DND-41 (cell line): ENCODE results near the gene COPE.

Experiments
- ATAC-seq: fragments of 200-7000 bp; cut with Tn5 transposase; 3 replicates; pipeline ENCODE4 v1.9.1; 2021; ENCODE audit warnings: low read depth; ENCODE audit not compliant: insufficient read depth
- DNase-seq: peaks from one replicate; pipeline ENCODE4 v3.0.0-alpha.2; 2020
- H2AFZ ChIP-seq: 2 replicates; pipeline ENCODE4 v1.6.0; 2012; ENCODE audit warnings: low read depth, low read length
- H3K27ac ChIP-seq: 2 replicates; pipeline ENCODE4 v1.5.1; 2012; ENCODE audit warnings: low read length, inconsistent platforms
- H3K27me3 ChIP-seq: fragments of 200-600 bp; sonication (generic); 2 replicates; pipeline ENCODE4 v1.6.0; 2012; ENCODE audit warnings: low read length, mild to moderate bottlenecking, inconsistent platforms; ENCODE audit not compliant: insufficient read depth, poor library complexity
- H3K36me3 ChIP-seq: 2 replicates; pipeline ENCODE4 v1.5.1; 2012; ENCODE audit warnings: low read length, inconsistent platforms; ENCODE audit not compliant: insufficient read depth
- H3K4me1 ChIP-seq: 2 replicates; pipeline ENCODE4 v1.5.1; 2012; ENCODE audit warnings: mild to moderate bottlenecking, low read length; ENCODE audit not compliant: insufficient read depth
- H3K4me2 ChIP-seq: 2 replicates; pipeline ENCODE4 v1.6.0; 2012; ENCODE audit warnings: mild to moderate bottlenecking, moderate library complexity, low read length, inconsistent platforms; ENCODE audit not compliant: insufficient read depth
- H3K4me3 ChIP-seq, 2 experiments: fragments of 200-600 bp in 1 of 2; shearing (Covaris generic) in 1 of 2; 2 replicates each; pipeline ENCODE4 v1.5.1; 2012 to 2016; ENCODE audit warnings: inconsistent platforms in 2 of 2, low read length in 2 of 2, mild to moderate bottlenecking in 2 of 2, low read depth in 1 of 2, moderate library complexity in 1 of 2
- H3K79me2 ChIP-seq: 2 replicates; pipeline ENCODE4 v1.6.0; 2012; ENCODE audit warnings: low read length, inconsistent platforms; ENCODE audit not compliant: insufficient read depth
- H3K9ac ChIP-seq: 2 replicates; pipeline ENCODE4 v1.6.0; 2012; ENCODE audit warnings: low read depth, mild to moderate bottlenecking, inconsistent platforms, low read length, moderate library complexity
- H3K9me3 ChIP-seq: 2 replicates; pipeline ENCODE4 v1.5.1; 2012; ENCODE audit warnings: low read length, moderate library complexity, mild to moderate bottlenecking, inconsistent platforms; ENCODE audit not compliant: insufficient read depth, severe bottlenecking
- H4K20me1 ChIP-seq: 2 replicates; pipeline ENCODE4 v1.6.0; 2012; ENCODE audit warnings: low read length; ENCODE audit not compliant: insufficient read depth
- EZH2 ChIP-seq: IDR thresholded peaks from 3 replicates; pipeline ENCODE4 v1.6.1; 2012; ENCODE audit warnings: borderline replicate concordance, low read depth, mild to moderate bottlenecking, moderate library complexity, low read length, inconsistent platforms; ENCODE audit not compliant: severe bottlenecking
- TF ChIP-seq, protein P1 (sequence below): IDR thresholded peaks from 2 replicates; pipeline ENCODE4 v1.5.1; 2012; ENCODE audit warnings: borderline replicate concordance, low read length, moderate library complexity, mild to moderate bottlenecking; ENCODE audit not compliant: poor library complexity, severe bottlenecking; ENCODE audit errors: extremely low read depth

COPE gene

DNA sequence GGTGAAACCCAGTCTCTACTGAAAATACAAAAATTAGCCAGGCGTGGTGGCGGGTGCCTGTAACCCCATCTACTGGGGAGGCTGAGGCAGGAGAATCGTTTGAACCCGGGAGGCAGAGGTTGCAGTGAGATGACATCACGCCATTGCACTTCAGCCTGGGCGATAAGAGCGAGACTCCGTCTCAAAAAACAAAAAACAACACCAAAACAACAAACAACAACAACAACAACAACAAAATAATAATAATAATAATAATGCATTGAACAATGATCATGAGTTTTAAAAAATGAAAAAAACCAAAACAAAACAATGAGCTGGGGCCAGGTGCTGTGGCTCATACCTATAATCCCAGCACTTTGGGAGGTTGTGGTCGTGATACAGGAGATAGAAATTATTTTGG lies 44.9 kb upstream of the COPE start:
- no peak overlapping the region for H3K4me3 ChIP-seq
- no peaks in the 10 kb centered on the region for H3K4me1 ChIP-seq
- no peak overlapping the region for H3K4me2 ChIP-seq
- no peak overlapping the region for H3K9ac ChIP-seq
- no peaks in the 10 kb centered on the region for H3K27me3 ChIP-seq
- no peaks in the 10 kb centered on the region for H4K20me1 ChIP-seq
- no peak overlapping the region for H3K27ac ChIP-seq
- H3K79me2 ChIP-seq = no peaks in the 10 kb centered on the region
- TF ChIP-seq EZH2 = no peak
- TF ChIP-seq, protein P1, sequence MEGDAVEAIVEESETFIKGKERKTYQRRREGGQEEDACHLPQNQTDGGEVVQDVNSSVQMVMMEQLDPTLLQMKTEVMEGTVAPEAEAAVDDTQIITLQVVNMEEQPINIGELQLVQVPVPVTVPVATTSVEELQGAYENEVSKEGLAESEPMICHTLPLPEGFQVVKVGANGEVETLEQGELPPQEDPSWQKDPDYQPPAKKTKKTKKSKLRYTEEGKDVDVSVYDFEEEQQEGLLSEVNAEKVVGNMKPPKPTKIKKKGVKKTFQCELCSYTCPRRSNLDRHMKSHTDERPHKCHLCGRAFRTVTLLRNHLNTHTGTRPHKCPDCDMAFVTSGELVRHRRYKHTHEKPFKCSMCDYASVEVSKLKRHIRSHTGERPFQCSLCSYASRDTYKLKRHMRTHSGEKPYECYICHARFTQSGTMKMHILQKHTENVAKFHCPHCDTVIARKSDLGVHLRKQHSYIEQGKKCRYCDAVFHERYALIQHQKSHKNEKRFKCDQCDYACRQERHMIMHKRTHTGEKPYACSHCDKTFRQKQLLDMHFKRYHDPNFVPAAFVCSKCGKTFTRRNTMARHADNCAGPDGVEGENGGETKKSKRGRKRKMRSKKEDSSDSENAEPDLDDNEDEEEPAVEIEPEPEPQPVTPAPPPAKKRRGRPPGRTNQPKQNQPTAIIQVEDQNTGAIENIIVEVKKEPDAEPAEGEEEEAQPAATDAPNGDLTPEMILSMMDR = no peak
- no peak overlapping the region for H2AFZ ChIP-seq
- H3K36me3 ChIP-seq = no peaks in the 10 kb centered on the region
- ATAC-seq = no peak
- DNase-seq = no peak
- no peaks in the 10 kb centered on the region for H3K9me3 ChIP-seq

DNA sequence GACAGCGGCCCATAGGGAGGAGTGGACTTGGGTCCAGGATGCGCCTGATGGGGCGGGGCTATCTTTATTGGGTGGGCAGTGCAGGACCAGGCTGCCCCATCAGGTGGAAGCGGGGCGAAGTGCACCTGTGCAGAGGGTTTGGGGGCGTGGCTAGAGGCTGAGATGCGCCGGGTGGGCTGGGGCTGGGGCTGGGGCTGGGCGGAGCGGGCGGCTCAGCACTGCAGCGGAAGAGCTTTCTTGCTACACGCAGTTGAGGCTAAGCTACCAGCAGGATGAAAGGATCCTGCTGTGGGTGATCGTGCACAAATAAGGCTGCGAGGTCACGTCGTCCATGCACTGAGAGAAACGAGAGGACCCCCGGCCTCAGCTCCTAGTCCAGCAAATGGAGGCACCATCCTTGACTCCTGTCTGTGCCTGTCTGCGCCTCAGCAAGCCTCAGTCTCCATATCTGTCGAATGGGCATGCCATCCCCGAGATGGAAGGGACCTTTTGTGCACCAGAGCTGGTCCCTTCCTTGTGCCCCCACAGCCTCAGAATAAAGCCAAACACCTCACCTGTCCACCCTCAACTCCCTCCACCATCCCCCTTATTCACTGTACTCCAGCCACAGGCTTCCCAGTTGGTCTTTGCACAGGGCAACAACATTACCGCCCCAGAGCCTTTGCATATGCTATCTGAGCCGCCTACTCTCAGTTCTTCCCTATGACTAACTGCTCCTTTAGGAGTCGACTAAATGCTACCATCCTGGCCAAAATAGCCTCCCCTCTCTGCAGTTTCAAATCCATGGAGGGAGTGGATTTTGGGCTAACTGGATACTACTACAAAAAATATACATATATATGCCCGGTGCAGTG lies 42.8 kb upstream of the COPE start:
- Histone ChIP-seq H3K27ac (no peak overlapping the region), H3K27me3 (no peaks in the 10 kb centered on the region), H2AFZ (no peak overlapping the region), H3K79me2 (no peaks in the 10 kb centered on the region), H3K9ac (no peak overlapping the region), H3K4me2 (no peak overlapping the region), H4K20me1 (no peaks in the 10 kb centered on the region), H3K4me3 (no peak overlapping the region), H3K4me1 (no peaks in the 10 kb centered on the region), H3K36me3 (no peaks in the 10 kb centered on the region), H3K9me3 (no peaks in the 10 kb centered on the region)
- ATAC-seq (no peak), DNase-seq (no peak)
- TF ChIP-seq, protein P1 = no peak
- no peak for TF ChIP-seq EZH2

- Histone ChIP-seq H3K27me3 (no peaks in the 10 kb centered on the region), H3K27ac (no peak overlapping the region), H3K9me3 (no peaks in the 10 kb centered on the region), H3K36me3 (no peaks in the 10 kb centered on the region), H3K4me2 (no peak overlapping the region), H3K79me2 (no peaks in the 10 kb centered on the region), H3K4me1 (no peaks in the 10 kb centered on the region), H3K4me3 (no peak overlapping the region), H3K9ac (no peak overlapping the region), H4K20me1 (no peaks in the 10 kb centered on the region), H2AFZ (no peak overlapping the region)
- TF ChIP-seq, protein P1 = no peak
- TF ChIP-seq EZH2 = no peak
- ATAC-seq = no peak
- no peak for DNase-seq
Measured at GRCh38 chr19:18960370-18960769, 41.2 kb upstream of the COPE start.
